MM.1S (cell line): Measurements from ENCODE around the gene VPS18.

Experiments
- DNase-seq: peaks from one replicate; pipeline ENCODE4 v3.0.0-alpha.2; 2015
- H2AFZ ChIP-seq: fragments of 300-600 bp; sonication (generic); 2 replicates; pipeline ENCODE4 v1.6.0; 2016; ENCODE audit warnings: antibody characterized with exemption, low read length
- H3F3A ChIP-seq: fragments of 300-600 bp; sonication (generic); 2 replicates; pipeline ENCODE4 v1.6.1; 2016; ENCODE audit warnings: mild to moderate bottlenecking, antibody characterized with exemption, low read length, moderate library complexity, mixed read lengths; ENCODE audit not compliant: insufficient read depth
- H3K27ac ChIP-seq: fragments of 300-600 bp; sonication (generic); 2 replicates; pipeline ENCODE4 v1.5.1; 2016; ENCODE audit warnings: mild to moderate bottlenecking, low read length
- H3K27me3 ChIP-seq: fragments of 300-600 bp; sonication (generic); replicated peaks from 2 replicates; pipeline ENCODE4 v1.6.0; 2016; ENCODE audit warnings: low read length; ENCODE audit not compliant: insufficient read depth
- H3K36me3 ChIP-seq: fragments of 300-600 bp; sonication (generic); replicated peaks from 2 replicates; pipeline ENCODE4 v1.6.1; 2016; ENCODE audit warnings: mild to moderate bottlenecking, low read length, mixed read lengths; ENCODE audit not compliant: insufficient read depth
- H3K4me1 ChIP-seq: fragments of 300-600 bp; sonication (generic); 2 replicates; pipeline ENCODE4 v1.6.1; 2016; ENCODE audit warnings: low read length, mixed read lengths
- H3K4me2 ChIP-seq: fragments of 300-600 bp; sonication (generic); 2 replicates; pipeline ENCODE4 v1.6.0; 2016; ENCODE audit warnings: low read depth, low read length
- H3K4me3 ChIP-seq: fragments of 300-600 bp; sonication (generic); 2 replicates; pipeline ENCODE4 v1.5.1; 2016; ENCODE audit warnings: low read length, mixed read lengths
- H3K79me2 ChIP-seq: fragments of 300-600 bp; sonication (generic); 2 replicates; pipeline ENCODE4 v1.6.1; 2016; ENCODE audit warnings: mixed run types, low read length, mixed read lengths
- H3K9ac ChIP-seq: fragments of 300-600 bp; sonication (generic); 2 replicates; pipeline ENCODE4 v1.6.1; 2016; ENCODE audit warnings: low read length, mixed read lengths
- H3K9me2 ChIP-seq: fragments of 300-600 bp; sonication (generic); replicated peaks from 2 replicates; pipeline ENCODE4 v1.6.1; 2016; ENCODE audit warnings: mild to moderate bottlenecking, low read length, mixed read lengths; ENCODE audit not compliant: insufficient read depth
- H3K9me3 ChIP-seq: fragments of 300-600 bp; sonication (generic); replicated peaks from 2 replicates; pipeline ENCODE4 v1.6.1; 2016; ENCODE audit warnings: mild to moderate bottlenecking, low read length, mixed read lengths; ENCODE audit not compliant: insufficient read depth
- H4K20me1 ChIP-seq: fragments of 300-600 bp; sonication (generic); 2 replicates; pipeline ENCODE4 v1.6.1; 2016; ENCODE audit warnings: mild to moderate bottlenecking, low read length, moderate library complexity, mixed read lengths; ENCODE audit not compliant: insufficient read depth
- CTCF ChIP-seq: fragments of 300-600 bp; sonication (generic); IDR thresholded peaks from 2 replicates; pipeline ENCODE4 v1.5.1; 2016; ENCODE audit warnings: antibody characterized with exemption, low read length, mixed read lengths
- EZH2 ChIP-seq: fragments of 300-600 bp; sonication (generic); optimal IDR thresholded peaks from 2 replicates; pipeline ENCODE3; 2017; ENCODE audit warnings: low read depth, mild to moderate bottlenecking, antibody characterized with exemption, low read length, mixed read lengths
- EZH2phosphoT487 ChIP-seq: fragments of 300-600 bp; sonication (generic); IDR thresholded peaks from 2 replicates; pipeline ENCODE4 v1.6.1; 2018; ENCODE audit warnings: antibody characterized with exemption, low read length

The VPS18 gene

GRCh38 chr15:40937762-40938535 is 43.7 kb downstream of the VPS18 start:
- peaks cover 21% of the 10 kb centered on the region for H3F3A ChIP-seq
- TF ChIP-seq EZH2phosphoT487 (no peak), CTCF (peak; percentile 38; the same call in 1 of the 2 replicates)
- no peak overlapping the region for H3K27ac ChIP-seq
- H3K9me3 ChIP-seq = no peaks in the 10 kb centered on the region
- H3K9ac ChIP-seq = no peak overlapping the region
- no peaks in the 10 kb centered on the region for H3K36me3 ChIP-seq
- H3K4me3 ChIP-seq = no peak overlapping the region
- H4K20me1 ChIP-seq = no peaks in the 10 kb centered on the region
- H3K4me1 ChIP-seq = peaks cover 17% of the 10 kb centered on the region
- DNase-seq = no peak
- H3K4me2 ChIP-seq = no peak overlapping the region
- H3K9me2 ChIP-seq = no peaks in the 10 kb centered on the region
- H2AFZ ChIP-seq = no peak overlapping the region
- H3K27me3 ChIP-seq = no peaks in the 10 kb centered on the region
- no peaks in the 10 kb centered on the region for H3K79me2 ChIP-seq

- H3K79me2 ChIP-seq = no peaks in the 10 kb centered on the region
- H3K4me3 ChIP-seq = no peak overlapping the region
- no peak overlapping the region for H2AFZ ChIP-seq
- H3K27me3 ChIP-seq = no peaks in the 10 kb centered on the region
- no peak overlapping the region for H3K27ac ChIP-seq
- no peaks in the 10 kb centered on the region for H3K36me3 ChIP-seq
- no peak overlapping the region for H3K4me2 ChIP-seq
- no peaks in the 10 kb centered on the region for H3K9me2 ChIP-seq
- H4K20me1 ChIP-seq = no peaks in the 10 kb centered on the region
- peaks cover 19% of the 10 kb centered on the region for H3K4me1 ChIP-seq
- no peak overlapping the region for H3K9ac ChIP-seq
- no peak for TF ChIP-seq EZH2
- no peak for TF ChIP-seq CTCF
- TF ChIP-seq EZH2phosphoT487 = no peak
- DNase-seq = no peak
- H3F3A ChIP-seq = peaks cover 21% of the 10 kb centered on the region
- H3K9me3 ChIP-seq = no peaks in the 10 kb centered on the region
Observed at GRCh38 chr15:40938536-40938870, 44.3 kb downstream of the VPS18 start.

GRCh38 chr15:40940296-40940801 is 46.1 kb downstream of the VPS18 start:
- no peaks in the 10 kb centered on the region for H3K9me2 ChIP-seq
- 0 out of 2 replicates have a peak overlapping the region, but pooled peaks have one; percentile 78 for H2AFZ ChIP-seq
- H3K27ac ChIP-seq = no peak overlapping the region
- peaks cover 17% of the 10 kb centered on the region for H3K4me1 ChIP-seq
- no peaks in the 10 kb centered on the region for H3K9me3 ChIP-seq
- TF ChIP-seq EZH2phosphoT487 (no peak), CTCF (no peak), EZH2 (no peak)
- no peak overlapping the region for H3K9ac ChIP-seq
- H4K20me1 ChIP-seq = no peaks in the 10 kb centered on the region
- no peaks in the 10 kb centered on the region for H3K79me2 ChIP-seq
- H3F3A ChIP-seq = peaks cover 21% of the 10 kb centered on the region
- DNase-seq = no peak
- H3K4me3 ChIP-seq = no peak overlapping the region
- H3K36me3 ChIP-seq = no peaks in the 10 kb centered on the region
- H3K4me2 ChIP-seq = no peak overlapping the region
- H3K27me3 ChIP-seq = no peaks in the 10 kb centered on the region
